Measurements from ENCODE around the gene TOR1AIP1.
A peak's percentile ranks its signal among the peaks of the same experiment; 100 is the strongest.
"Not testable (repeated sequence)": the region's sequence is repeated elsewhere in the genome, so short reads cannot be mapped to it uniquely, and the experiment has no call there.

TOR1AIP1 gene, protein sequence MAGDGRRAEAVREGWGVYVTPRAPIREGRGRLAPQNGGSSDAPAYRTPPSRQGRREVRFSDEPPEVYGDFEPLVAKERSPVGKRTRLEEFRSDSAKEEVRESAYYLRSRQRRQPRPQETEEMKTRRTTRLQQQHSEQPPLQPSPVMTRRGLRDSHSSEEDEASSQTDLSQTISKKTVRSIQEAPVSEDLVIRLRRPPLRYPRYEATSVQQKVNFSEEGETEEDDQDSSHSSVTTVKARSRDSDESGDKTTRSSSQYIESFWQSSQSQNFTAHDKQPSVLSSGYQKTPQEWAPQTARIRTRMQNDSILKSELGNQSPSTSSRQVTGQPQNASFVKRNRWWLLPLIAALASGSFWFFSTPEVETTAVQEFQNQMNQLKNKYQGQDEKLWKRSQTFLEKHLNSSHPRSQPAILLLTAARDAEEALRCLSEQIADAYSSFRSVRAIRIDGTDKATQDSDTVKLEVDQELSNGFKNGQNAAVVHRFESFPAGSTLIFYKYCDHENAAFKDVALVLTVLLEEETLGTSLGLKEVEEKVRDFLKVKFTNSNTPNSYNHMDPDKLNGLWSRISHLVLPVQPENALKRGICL

DNA sequence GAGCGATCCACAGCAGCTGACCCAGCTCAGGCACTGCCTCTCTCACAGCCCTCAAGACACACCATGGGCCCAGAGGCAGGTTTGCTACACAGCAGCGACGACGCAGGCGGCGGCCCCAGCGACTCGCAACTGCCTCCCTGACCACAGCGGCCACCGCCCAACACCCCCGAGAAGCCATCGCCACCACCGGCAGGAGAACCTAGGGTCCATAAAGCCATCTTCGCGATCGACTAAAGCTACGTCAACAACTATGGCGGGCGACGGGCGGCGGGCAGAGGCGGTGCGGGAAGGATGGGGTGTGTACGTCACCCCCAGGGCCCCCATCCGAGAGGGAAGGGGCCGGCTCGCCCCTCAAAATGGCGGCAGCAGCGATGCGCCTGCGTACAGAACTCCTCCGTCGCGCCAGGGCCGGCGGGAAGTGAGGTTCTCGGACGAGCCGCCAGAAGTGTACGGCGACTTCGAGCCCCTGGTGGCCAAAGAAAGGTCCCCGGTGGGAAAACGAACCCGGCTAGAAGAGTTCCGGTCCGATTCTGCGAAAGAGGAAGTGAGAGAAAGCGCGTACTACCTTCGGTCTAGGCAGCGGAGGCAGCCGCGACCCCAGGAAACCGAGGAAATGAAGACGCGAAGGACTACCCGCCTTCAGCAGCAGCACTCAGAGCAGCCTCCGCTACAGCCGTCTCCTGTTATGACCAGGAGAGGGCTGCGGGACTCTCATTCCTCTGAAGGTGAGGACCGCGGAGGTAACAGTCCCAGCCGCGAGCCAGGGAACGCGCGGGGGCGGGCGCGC lies at the start of gene TOR1AIP1:
Gene TOR1AIP1 (plus strand): TSS at position 33 of the 787 bp plus-strand sequence. CDS start 218 bp downstream, at position 251.
- peak; percentile 77 for DNase-seq (ENCODE audit: low spot score)

DNA sequence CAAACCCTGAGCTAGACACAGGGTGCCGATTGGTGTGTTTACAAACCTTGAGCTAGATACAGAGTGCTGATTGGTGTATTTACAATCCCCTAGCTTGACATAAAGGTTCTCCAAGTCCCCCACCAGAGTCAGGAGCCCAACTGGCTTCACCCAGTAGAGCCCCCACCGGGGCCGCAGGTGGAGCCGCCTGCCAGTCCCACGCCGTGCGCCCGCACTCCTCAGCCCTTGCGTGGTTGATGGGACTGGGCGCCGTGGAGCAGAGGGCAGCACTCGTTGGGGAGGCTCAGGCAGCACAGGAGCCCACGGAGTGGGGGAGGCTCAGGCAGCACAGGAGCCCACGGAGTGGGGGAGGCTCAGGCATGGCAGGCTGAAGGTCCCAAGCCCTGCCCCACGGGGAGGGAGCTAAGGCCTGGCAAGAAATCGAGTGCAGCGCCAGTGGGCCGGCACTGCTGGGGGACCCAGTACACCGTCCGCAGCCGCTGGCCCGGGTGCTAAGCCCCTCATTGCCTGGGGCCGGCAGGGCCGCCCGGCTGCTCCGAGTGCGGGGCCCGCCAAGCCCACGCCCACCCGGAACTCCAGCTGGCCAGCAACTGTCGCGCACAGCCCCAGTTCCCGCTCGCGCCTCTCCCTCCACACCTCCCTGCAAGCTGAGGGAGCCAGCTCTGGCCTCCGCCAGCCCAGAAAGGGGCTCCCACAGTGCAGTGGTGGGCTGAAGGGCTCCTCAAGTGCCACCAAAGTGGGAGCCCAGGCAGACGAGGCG lies 45.2 kb upstream of the TOR1AIP1 start:
- not testable (repeated sequence) for DNase-seq (ENCODE audit: low spot score)

DNA sequence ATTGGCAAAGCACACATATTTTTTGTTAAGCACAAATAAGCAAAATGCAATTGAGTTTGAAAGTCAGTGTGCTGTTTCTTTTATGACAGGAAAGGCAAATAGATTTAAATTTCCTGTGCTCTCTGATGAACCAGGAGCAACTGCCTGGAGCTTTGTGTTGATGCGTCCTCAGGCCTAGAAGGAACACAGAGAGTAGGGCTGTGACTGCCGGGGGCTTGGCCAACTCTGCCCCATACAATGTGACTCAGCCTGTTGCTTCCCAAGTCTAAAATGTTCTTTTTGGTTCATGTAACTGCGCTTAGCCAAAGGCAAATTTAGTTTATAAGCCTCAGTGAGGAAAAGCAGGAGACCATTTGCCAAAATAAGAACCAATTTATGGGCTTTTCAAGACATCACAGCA lies 42.0 kb upstream of the TOR1AIP1 start:
- no peak for DNase-seq (ENCODE audit: low spot score)

DNA sequence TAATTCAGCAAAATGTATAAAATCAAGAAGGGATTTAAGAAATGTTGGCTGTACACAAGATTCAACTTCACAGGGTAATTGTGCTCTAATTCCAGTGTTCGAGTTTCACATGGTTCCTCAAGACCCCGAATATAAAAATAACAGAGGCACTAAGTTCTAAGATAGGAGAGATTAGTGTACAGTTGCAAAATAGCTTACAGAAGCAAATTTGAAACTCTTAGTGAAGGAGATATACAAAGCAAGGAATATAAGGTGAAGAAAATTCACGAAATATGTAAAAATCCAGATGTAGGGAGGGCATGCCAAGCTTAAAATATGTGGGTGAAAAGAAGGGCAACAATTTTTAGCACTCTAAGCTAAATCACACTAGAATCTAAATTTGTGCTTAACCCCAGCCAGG lies 33.9 kb upstream of the TOR1AIP1 start:
- DNase-seq (ENCODE audit: low spot score) = no peak

DNA sequence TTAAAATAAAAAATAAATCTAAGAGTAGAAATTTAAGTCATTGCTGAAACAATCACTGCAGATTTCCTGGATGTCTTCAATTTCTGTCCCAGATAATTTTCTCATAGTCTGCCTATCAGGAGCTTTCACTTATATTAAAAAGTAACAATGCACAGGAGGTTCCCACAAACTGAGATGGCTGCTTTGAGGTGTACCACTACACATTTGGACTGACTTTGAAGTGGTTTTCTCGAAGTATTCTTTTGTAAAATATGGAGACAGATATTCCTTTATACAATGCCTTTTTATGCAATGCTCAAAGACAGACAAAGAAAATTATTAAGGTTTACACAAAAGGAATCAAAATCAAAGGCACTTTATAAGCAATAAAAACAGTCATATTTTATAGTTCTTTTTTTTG lies 29.0 kb upstream of the TOR1AIP1 start:
- DNase-seq (ENCODE audit: low spot score) = no peak

DNA sequence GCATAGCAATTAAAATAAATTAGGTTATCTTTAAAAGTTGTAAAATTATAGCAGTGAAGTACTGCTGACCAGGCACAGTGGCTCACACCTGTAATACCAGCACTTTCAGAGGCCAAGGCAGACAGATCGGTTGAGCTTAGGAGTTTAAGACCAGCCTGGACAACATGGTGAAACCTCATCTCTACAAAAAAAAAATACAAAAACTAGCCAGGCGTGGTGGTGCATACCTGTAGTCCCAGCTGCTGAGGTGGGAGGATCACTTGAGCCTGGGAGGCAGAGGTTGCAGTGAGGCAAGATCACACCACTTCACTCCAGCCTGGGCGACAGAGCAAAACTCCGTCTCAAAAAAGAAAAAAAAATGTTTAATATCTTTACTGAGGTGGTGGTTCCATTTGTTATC lies 26.3 kb upstream of the TOR1AIP1 start:
- not testable (repeated sequence) for DNase-seq (ENCODE audit: low spot score)

DNA sequence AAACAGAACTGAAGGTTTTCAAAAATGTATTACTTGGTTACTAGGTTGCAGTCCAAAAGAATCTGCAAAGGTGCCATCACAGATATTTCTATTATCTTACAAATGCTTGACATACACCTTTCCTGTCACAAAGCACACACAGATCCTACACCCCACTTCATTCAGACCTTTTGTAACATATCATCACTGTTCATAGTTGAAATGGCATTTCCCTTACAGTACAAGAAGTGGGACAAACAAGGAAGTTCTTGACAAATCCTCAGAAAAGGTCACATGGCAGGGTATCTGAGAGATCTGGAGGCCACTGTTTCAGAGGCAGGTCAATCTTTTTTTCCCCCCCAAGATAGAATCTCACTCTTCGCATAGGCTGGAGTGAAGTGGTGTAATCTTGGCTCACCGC lies 25.8 kb upstream of the TOR1AIP1 start:
- no peak for DNase-seq (ENCODE audit: low spot score)

DNA sequence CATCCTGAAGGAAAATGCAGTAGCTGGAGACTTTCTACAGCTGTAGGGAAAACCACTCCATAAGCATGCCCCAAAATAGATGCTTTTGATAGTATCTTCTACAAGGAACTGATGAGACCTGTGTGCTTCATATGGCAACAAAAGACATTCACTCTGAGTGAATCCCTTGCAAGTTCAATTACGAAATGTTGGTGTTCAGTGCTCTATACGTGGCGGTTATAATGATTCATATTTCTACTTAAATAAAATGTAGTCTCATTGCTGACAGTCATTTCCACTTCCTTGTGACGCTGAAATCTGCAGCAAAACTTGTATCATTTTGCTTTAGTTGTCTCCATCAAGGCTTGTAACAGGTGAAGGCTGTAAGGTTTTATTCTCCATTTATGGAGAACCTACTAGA lies 25.1 kb upstream of the TOR1AIP1 start:
- no peak for DNase-seq (ENCODE audit: low spot score)

DNA sequence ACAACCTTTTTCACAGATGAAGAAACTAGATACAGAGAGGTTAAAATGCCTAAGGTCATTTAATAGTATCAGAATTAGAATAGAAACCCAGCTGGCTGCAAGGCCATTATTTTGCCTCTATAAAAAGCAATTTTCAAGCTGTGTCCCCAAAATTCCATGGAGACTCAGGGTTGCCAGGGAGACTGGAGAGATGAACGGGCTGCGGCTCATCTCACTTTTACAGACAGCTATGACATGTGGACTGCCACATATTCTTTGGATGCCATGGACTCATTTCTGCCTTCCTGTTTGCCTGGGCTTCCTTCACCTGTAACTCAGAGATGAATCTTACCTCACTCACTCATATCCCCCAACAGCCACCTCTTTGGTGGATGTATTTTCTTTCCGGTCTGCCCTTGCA lies 21.4 kb upstream of the TOR1AIP1 start:
- DNase-seq (ENCODE audit: low spot score) = no peak

DNA sequence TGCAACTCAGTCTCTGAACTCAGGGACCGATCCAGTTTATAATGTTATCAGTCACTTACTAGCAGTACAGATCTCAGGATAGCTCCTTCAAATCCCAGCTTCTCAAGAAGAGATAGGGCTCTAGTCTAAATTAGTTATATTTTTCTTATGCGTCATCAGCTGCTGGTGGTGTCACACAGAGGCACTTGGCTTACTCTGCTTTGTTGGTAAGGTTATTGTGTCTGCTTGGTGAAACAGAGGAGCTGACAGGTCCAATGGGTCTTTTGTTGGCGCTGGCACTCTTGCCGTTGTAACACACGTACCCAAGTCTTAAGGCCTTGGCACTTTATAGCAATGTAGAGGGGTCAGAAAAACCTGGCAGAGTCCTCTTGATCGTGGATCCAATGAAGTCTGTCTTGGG lies 16.7 kb upstream of the TOR1AIP1 start:
- no peak for DNase-seq (ENCODE audit: low spot score)

DNA sequence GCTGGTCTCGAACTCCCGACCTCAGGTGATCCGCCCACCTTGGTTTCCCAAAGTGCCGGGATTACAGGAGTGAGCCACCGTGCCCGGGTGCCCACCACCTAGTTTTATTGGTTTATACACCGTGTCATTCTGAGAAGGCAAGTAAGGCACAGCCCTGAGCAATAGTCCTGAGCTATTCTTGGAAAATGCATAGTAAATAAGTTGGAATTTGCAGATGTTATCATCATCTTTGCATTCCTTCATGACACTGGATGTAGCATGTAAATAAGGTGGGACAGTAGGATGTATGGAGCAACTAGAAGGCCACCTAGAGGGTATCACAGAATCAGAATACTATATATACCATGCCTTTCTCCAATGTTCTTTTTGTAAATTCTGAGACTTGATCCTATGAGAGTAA lies 15.5 kb upstream of the TOR1AIP1 start:
- DNase-seq (ENCODE audit: low spot score) = no peak

DNA sequence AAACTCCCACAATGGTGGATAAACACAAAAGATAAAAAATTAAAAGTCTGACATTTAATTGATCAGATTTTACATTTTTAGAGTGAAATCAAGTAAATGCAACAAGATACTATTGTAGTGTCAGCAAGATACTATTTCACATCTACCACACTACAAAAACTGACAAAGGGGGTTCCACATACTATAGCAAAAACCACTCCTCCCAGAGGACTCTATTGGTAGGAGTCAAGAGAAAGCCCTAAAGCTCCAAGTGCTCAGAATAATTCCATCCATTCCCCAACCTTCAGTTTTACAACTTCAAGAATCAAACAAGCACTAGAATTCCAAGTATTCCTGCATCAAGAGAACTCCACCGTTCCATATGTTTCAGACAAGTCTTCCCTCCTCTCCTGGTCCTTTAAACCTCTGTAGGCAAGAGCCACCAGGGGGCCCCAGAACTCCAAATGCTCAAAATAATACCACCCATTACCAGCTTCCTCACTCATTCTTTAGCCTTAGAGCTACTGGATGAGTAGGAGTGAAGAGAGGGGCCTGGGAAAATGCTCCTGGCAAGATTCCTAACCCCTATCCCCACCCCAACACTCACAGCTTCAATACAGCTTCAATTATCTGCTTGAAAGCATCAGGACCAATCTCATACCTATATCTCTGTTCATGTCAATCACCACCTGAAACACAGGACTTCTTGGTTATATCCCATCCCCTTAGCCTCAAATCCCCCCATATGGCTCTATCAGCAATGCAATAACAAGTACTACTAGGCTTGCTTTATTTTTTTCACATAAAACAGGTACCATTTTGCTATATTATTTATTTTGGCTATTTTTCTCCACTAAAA lies 14.4 kb upstream of the TOR1AIP1 start:
- peak; percentile 29 for DNase-seq (ENCODE audit: low spot score)

DNA sequence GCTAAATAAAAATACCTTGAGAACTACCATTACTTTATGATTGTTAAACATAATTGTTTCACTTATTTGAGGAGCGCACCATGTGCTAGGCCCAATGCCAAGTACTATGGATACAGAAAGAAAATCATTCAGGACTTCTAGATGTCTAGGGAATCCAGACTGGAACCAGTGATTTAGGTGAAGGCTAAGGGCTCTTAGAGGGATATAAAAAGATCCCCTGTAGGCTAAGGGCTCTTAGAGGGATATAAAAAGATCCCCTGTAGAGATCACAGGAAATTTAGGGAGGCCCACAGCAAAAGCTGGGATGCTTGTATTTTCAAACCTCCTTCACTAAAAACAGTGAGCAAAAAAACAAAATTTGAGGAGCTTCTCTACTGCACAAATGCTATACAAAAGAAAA lies 11.2 kb upstream of the TOR1AIP1 start:
- no peak for DNase-seq (ENCODE audit: low spot score)

DNA sequence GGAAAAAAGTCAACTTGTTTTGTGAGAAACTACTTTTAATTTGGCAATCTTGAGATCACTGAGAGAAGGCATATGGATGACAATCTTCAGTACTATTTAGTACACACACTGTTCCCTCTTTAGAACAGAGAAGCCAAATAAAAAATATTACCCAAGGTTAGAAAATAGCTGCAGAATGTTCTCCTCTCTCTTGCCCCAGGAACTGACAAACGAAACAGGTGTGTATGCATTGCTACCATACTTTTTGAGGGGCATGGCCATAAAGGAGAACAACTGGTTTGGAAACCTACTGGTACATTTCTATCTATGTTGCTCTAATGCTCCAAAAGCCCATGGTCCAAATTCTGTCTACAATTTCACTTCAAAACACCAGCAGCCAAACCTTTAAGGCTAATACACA lies 10.1 kb upstream of the TOR1AIP1 start:
- DNase-seq (ENCODE audit: low spot score) = no peak

DNA sequence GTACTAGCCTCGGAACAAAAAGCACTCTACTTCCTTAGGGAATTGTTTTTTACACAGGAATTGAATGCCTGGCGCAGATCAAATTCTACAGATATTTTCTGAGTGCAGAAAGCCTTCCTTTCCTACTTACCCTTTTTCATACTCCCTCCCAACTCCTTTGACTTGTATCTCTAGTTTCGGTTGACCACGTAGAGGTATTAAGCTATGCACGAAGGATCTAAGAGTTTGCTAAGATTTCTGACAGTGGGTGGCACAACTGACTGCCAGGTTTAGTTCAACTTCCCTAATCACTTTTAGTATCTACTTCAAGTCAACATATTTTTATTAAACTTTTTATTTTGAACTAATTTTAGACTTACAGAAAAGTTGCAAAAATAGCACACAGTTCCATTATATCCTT lies 9.5 kb upstream of the TOR1AIP1 start:
- no peak for DNase-seq (ENCODE audit: low spot score)

DNA sequence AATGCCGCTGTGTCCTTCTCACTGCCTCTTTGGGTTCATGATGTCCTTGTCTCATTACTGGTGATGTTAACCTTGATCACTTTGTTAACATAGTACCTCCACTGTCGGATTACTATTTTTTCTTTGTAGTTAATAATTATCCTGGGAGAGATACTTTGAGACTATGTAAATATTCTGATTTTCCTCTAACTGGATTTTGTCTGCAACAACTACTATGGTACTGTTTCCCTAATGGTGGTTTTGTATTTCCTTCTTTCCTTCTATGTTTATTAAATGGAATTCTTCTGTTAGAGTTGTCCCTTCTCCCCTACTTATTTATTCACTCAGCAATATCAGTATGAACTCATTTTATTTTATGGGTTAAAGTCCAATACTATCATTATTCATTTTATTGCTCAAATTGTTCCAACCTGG lies 8.6 kb upstream of the TOR1AIP1 start:
- no peak for DNase-seq (ENCODE audit: low spot score)

DNA sequence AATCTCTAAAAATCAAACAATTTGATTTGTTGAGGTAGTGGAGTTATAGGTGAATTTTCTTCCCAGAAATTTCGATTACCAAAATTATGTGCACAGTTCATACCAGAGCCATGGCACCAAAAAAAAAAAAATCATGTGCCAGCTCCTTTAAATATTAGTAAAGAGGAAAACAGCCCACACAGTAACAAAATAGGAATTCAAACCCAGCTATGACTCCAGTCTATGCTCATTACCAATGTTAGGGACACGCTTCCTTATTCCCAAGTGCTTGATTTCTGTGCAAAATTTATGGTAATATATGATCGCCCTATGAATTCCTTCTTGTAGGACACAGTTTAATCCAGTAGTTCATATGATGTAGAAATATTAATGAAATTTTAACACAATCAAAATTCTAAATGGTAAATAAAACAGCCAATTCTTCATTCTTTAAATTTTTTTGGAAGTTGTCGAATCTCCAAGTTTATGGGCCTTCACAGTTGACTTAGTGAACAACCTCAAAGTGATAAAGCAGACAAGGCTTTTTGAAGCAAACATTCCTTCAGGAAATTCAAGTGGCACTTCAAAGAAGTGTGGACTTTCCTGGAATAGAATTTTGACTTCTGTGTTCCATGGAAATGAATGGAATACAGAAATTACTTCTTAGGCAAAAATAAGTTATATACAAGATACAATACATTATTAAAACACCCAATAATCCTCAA lies 6.3 kb upstream of the TOR1AIP1 start:
- no peak for DNase-seq (ENCODE audit: low spot score)

DNA sequence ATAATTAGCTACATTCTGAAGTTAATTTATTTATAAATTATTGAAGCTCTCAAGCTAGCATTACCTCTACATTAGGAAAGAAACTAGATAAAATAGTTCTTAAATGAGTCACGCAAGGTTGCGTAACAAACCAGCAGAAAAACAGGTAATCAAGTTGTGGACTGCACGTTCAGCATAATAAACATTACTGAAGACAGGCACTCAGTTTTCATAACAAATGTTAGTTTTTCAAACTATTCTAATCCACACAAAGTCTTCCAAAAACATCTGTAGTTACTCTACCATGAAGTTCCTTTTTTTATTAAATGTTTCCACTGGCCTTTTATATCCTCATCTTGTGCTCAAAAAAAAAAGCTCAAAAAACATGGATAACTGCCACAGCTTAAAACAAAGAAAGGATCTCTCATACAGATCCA lies 5.8 kb upstream of the TOR1AIP1 start:
- no peak for DNase-seq (ENCODE audit: low spot score)

DNA sequence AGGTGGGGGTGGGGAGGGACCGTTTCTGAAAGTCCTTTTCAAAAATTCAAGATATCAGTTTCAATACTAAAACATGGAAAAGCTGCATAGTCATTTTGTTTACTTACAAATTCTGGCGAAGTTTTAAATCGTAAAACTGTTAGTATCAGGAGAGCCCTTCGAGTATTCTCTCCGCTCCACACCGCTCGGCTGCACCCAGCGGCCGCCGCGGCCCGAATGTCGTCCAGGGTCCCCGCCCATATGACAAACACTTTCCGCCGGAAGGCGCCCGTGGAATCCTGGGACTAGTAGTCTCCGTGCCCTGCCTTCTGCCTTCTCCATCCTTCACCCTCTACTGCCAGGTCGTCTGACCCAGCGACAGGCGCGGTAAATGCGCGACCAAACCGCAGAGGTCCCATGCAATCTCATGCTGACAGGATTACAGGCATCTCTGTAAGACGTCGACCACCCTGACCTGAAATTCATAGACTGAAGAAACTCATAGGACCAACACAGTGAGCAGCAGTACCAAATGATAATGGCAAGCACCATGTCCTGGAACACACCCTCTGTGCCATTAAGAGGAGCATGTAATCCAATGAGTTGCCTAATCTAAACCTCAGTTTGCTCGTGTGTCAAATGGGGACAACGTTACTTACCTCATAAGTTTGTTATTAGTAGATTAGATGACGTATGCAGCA lies 4.4 kb upstream of the TOR1AIP1 start, which contains the start of gene TOR1AIP2:
Gene TOR1AIP2 (minus strand): TSS at position 218 of the 680 bp plus-strand sequence. CDS start 25,138 bp downstream, outside the sequence.
- DNase-seq (ENCODE audit: low spot score) = peak; percentile 73

DNA sequence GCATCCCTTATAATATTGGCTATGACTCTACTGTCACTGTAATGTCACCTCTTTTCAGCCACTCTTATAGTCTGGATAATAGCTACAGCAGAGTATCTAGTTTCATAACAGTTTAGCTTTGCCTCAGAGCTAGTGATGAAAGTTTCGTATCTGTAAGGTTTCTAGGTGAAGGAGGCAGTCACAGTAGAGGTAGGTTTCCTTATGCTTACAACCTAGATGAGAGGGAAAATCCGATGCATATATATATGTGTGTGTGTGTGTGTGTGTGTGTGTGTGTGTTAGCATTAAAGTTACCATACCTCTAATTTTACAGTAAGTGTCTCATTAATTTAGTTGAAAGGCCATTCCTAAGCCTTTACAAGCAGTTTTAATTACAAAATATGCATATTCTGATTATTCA lies 2.3 kb upstream of the TOR1AIP1 start:
- DNase-seq (ENCODE audit: low spot score) = no peak

Data from HuH-7 (cell line).